GM13977 (cell line): ENCODE data around the gene TOMM20L.

Source experiments
- DNase-seq: peaks from one replicate; pipeline ENCODE4 v3.0.0; 2012; ENCODE audit warnings: low spot score
- CTCF ChIP-seq: IDR thresholded peaks from 2 replicates; pipeline ENCODE4 v1.5.1; 2012; ENCODE audit warnings: mild to moderate bottlenecking, control low read depth; ENCODE audit not compliant: insufficient read depth; ENCODE audit errors: extremely low read depth, missing control alignments
- in situ Hi-C: fragments of 300-500 bp; cut with MboI; formaldehyde crosslinking; loops from one replicate; pipeline ENCODE4 v1.12.0; 2022; ENCODE audit warnings: low sequenced_read_pairs, low pct_unique_long_range_greater_than_20kb, mixed read lengths, inconsistent platforms; ENCODE audit not compliant: unreplicated experiment

The TOMM20L gene

GRCh38 chr14:58455593-58456265, 60.0 kb downstream of the TOMM20L start:
- DNase-seq: no peak
- no peak for TF ChIP-seq CTCF
- in situ Hi-C loops: no loop called here
